ENCODE measurements around the gene RPS19.
"Not testable (repeated sequence)": the region's sequence is repeated elsewhere in the genome, so short reads cannot be mapped to it uniquely, and the experiment has no call there.

RPS19 gene

GRCh38 chr19:41910992-41911888 is 51.2 kb downstream of the RPS19 start:
- H3K4me1 ChIP-seq, result peaks cover 7% of the 10 kb centered on the region
- peaks cover 51% of the 10 kb centered on the region for H3K27me3 ChIP-seq
- H3K9me3 ChIP-seq, result no peaks in the 10 kb centered on the region
- no peak for DNase-seq
- H3K4me3 ChIP-seq (ENCODE audit: low read depth, low read length), result no peak overlapping the region
- no peaks in the 10 kb centered on the region for H3K36me3 ChIP-seq
- no peak for TF ChIP-seq CTCF (IDR thresholded peaks at IDR 0.05; ENCODE audit: low read depth, low read length)

- Histone ChIP-seq H3K27me3 (peaks cover 59% of the 10 kb centered on the region), H3K4me3 (ENCODE audit: low read depth, low read length) (no peak overlapping the region), H3K36me3 (no peaks in the 10 kb centered on the region), H3K9me3 (no peaks in the 10 kb centered on the region), H3K4me1 (peaks cover 1% of the 10 kb centered on the region)
- DNase-seq, result no peak
- TF ChIP-seq CTCF (IDR thresholded peaks at IDR 0.05; ENCODE audit: low read depth, low read length), result no peak
Measured at GRCh38 chr19:41911889-41912731, 52.1 kb downstream of the RPS19 start.

GRCh38 chr19:41912899-41913537 is 53.0 kb downstream of the RPS19 start:
- TF ChIP-seq CTCF (IDR thresholded peaks at IDR 0.05; ENCODE audit: low read depth, low read length), result no peak
- Histone ChIP-seq H3K36me3 (no peaks in the 10 kb centered on the region), H3K27me3 (peaks cover 62% of the 10 kb centered on the region), H3K4me1 (no peaks in the 10 kb centered on the region), H3K9me3 (no peaks in the 10 kb centered on the region), H3K4me3 (ENCODE audit: low read depth, low read length) (no peak overlapping the region)
- no peak for DNase-seq

GRCh38 chr19:41913538-41914423 is 53.7 kb downstream of the RPS19 start:
- no peak overlapping the region for H3K4me3 ChIP-seq (ENCODE audit: low read depth, low read length)

GRCh38 chr19:41914424-41914834 is 54.4 kb downstream of the RPS19 start:
- peaks cover 62% of the 10 kb centered on the region for H3K27me3 ChIP-seq

More at GRCh38 chr19:41913538-41914423, 53.7 kb downstream of the RPS19 start:
- TF ChIP-seq CTCF (IDR thresholded peaks at IDR 0.05; ENCODE audit: low read depth, low read length), result no peak
- peaks cover 62% of the 10 kb centered on the region for H3K27me3 ChIP-seq
- no peaks in the 10 kb centered on the region for H3K36me3 ChIP-seq
- no peaks in the 10 kb centered on the region for H3K4me1 ChIP-seq
- DNase-seq, result no peak
- H3K9me3 ChIP-seq, result no peaks in the 10 kb centered on the region

More at GRCh38 chr19:41914424-41914834, 54.4 kb downstream of the RPS19 start:
- not testable (repeated sequence) for H3K4me1 ChIP-seq; DNase-seq; H3K4me3 ChIP-seq (ENCODE audit: low read depth, low read length); H3K9me3 ChIP-seq; H3K36me3 ChIP-seq

Data from BE2C (cell line).